ENCODE data around the gene EPRS1.

GRCh38 chr1:220003610-220004299 lies 42.5 kb downstream of the EPRS1 start:
- TF ChIP-seq POLR2A (IDR thresholded peaks at IDR 0.05; ENCODE audit: low read depth, low read length) (no peak), POLR2AphosphoS5 (IDR thresholded peaks at IDR 0.05; ENCODE audit: low read depth, low read length) (no peak)
